ENCODE measurements around the gene TIMP3. TPM values are rescaled to one million over a fixed set of nuclear protein-coding genes. Genes with fewer than 3 reads are reported as not detected.

The TIMP3 gene
- total RNA-seq, 1 experiment from 2014 or later = 14.1 TPM

DNA sequence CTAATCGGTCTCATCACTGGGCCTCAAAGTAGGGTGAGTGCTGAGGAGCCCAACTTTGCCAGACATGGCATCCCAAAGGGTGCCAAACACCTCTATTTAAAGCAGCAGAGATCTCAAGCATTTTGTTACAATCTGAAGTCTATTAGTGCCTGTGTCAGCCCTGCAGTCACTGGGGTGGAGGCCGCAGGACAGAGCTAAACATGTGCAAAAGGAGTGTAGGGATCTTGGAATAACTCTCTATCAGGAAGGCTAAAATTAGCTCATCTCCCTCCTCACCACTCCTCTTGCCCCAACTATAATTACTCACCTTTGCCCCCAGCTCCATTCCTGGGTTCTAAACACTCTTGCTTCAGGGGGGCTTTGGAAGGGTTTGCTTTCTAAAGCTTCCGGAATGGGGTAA, 87.5 kb downstream of the TIMP3 start:
- H3K4me3 ChIP-seq (ENCODE audit: low read depth, low read length, poor library complexity, severe bottlenecking) = no peak overlapping the region

DNA sequence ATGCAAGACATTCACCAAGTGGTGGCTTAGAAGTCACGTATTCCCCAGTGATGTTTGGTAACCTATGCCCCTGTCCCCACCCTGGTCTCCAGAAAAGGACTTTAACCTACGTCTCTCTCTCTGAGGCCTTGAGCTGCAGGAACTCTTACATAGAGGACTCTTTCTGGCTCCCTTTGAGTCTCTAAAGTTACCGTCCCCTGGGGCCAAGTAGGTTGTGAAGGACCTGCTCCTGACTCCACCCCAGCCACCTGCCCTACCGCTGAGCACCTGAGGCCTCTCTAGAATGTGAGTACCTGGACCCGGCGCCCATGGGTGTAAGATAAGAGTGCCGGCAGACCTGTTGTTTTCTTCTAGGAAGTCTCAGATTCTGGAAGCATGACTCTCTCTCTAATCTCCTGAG, 95.4 kb downstream of the TIMP3 start:
- no peak for TF ChIP-seq EZH2 (IDR thresholded peaks at IDR 0.05; ENCODE audit: borderline replicate concordance, low read depth, low read length, poor library complexity, severe bottlenecking)
- TF ChIP-seq, protein P1, sequence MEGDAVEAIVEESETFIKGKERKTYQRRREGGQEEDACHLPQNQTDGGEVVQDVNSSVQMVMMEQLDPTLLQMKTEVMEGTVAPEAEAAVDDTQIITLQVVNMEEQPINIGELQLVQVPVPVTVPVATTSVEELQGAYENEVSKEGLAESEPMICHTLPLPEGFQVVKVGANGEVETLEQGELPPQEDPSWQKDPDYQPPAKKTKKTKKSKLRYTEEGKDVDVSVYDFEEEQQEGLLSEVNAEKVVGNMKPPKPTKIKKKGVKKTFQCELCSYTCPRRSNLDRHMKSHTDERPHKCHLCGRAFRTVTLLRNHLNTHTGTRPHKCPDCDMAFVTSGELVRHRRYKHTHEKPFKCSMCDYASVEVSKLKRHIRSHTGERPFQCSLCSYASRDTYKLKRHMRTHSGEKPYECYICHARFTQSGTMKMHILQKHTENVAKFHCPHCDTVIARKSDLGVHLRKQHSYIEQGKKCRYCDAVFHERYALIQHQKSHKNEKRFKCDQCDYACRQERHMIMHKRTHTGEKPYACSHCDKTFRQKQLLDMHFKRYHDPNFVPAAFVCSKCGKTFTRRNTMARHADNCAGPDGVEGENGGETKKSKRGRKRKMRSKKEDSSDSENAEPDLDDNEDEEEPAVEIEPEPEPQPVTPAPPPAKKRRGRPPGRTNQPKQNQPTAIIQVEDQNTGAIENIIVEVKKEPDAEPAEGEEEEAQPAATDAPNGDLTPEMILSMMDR (conservative IDR thresholded peaks at IDR 0.05; ENCODE audit: low read depth, low read length) = no peak
- CTCF ChIA-PET = no interaction called here
- Histone ChIP-seq H3K36me3 (ENCODE audit: insufficient read depth, low read length, poor library complexity, severe bottlenecking) (no peaks in the 10 kb centered on the region), H3K27ac (ENCODE audit: low read depth, low read length, poor library complexity, severe bottlenecking) (no peak overlapping the region), H3K4me1 (ENCODE audit: insufficient read depth, low read length, poor library complexity, severe bottlenecking) (no peaks in the 10 kb centered on the region), H3K9me3 (ENCODE audit: low read depth, low read length, poor library complexity, severe bottlenecking) (no peaks in the 10 kb centered on the region), H3K27me3 (replicated peaks; ENCODE audit: insufficient read depth, low read depth, low read length, poor library complexity) (no peaks in the 10 kb centered on the region), H3K4me3 (ENCODE audit: low read depth, low read length, poor library complexity, severe bottlenecking) (no peak overlapping the region)
- BruUV-seq (replicated peaks) = no TSS peak
- POLR2A ChIA-PET (ENCODE audit: low non-redundant PET) = no interaction called here
- intact Hi-C loops (cut with micrococcal nuclease; ENCODE audit: unreplicated experiment) = no loop called here
- DNase-seq (ENCODE audit: low spot score) = no peak

More for the DNA sequence above, 87.5 kb downstream of the TIMP3 start:
- Histone ChIP-seq H3K4me1 (ENCODE audit: insufficient read depth, low read length, poor library complexity, severe bottlenecking) (no peaks in the 10 kb centered on the region), H3K36me3 (ENCODE audit: insufficient read depth, low read length, poor library complexity, severe bottlenecking) (no peaks in the 10 kb centered on the region), H3K9me3 (ENCODE audit: low read depth, low read length, poor library complexity, severe bottlenecking) (no peaks in the 10 kb centered on the region), H3K27ac (ENCODE audit: low read depth, low read length, poor library complexity, severe bottlenecking) (no peak overlapping the region), H3K27me3 (replicated peaks; ENCODE audit: insufficient read depth, low read depth, low read length, poor library complexity) (no peaks in the 10 kb centered on the region)
- no TSS peak for BruUV-seq (replicated peaks)
- DNase-seq (ENCODE audit: low spot score) = no peak
- TF ChIP-seq, protein P1 (conservative IDR thresholded peaks at IDR 0.05; ENCODE audit: low read depth, low read length) = no peak
- no peak for TF ChIP-seq EZH2 (IDR thresholded peaks at IDR 0.05; ENCODE audit: borderline replicate concordance, low read depth, low read length, poor library complexity, severe bottlenecking)
- CTCF ChIA-PET = no interaction called here
- POLR2A ChIA-PET (ENCODE audit: low non-redundant PET) = no interaction called here
- intact Hi-C loops (cut with micrococcal nuclease; ENCODE audit: unreplicated experiment) = no loop called here

DNA sequence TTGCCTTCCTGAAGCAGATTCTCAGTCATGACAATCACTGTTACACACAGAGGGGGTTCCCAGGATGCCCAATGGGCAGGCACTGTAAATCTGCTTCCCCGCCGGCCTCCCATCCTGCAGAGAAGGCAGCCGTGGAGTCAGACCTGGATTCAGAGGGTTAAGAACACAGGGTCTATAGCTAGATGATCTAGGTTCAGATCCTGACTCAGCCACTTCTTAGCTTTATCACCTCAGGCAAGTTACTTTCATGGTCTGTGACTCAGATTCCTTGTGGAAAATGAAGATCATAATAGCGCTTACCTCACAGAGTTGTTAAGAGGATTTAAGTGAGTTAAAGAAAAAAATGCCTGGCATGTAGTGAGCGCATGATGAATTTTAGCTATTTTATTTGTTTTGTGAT, 95.9 kb downstream of the TIMP3 start:
- H3K27me3 ChIP-seq (replicated peaks; ENCODE audit: insufficient read depth, low read depth, low read length, poor library complexity) = no peaks in the 10 kb centered on the region
- DNase-seq (ENCODE audit: low spot score) = no peak
- no peaks in the 10 kb centered on the region for H3K4me1 ChIP-seq (ENCODE audit: insufficient read depth, low read length, poor library complexity, severe bottlenecking)
- no peak overlapping the region for H3K27ac ChIP-seq (ENCODE audit: low read depth, low read length, poor library complexity, severe bottlenecking)
- BruUV-seq (replicated peaks) = no TSS peak
- no peaks in the 10 kb centered on the region for H3K36me3 ChIP-seq (ENCODE audit: insufficient read depth, low read length, poor library complexity, severe bottlenecking)
- ChIA-PET POLR2A (ENCODE audit: low non-redundant PET) (no interaction called here), CTCF (no interaction called here)
- H3K4me3 ChIP-seq (ENCODE audit: low read depth, low read length, poor library complexity, severe bottlenecking) = no peak overlapping the region
- no peaks in the 10 kb centered on the region for H3K9me3 ChIP-seq (ENCODE audit: low read depth, low read length, poor library complexity, severe bottlenecking)
- intact Hi-C loops (cut with micrococcal nuclease; ENCODE audit: unreplicated experiment) = no loop called here
- TF ChIP-seq, protein P1 (conservative IDR thresholded peaks at IDR 0.05; ENCODE audit: low read depth, low read length) = no peak
- TF ChIP-seq EZH2 (IDR thresholded peaks at IDR 0.05; ENCODE audit: borderline replicate concordance, low read depth, low read length, poor library complexity, severe bottlenecking) = no peak

All from A673 (cell line).